Caco-2 (cell line): Measurements from ENCODE around the gene ADO. TPM values are rescaled to one million over a fixed set of nuclear protein-coding genes. Genes with fewer than 3 reads are reported as not detected.
"Not testable (repeated sequence)": the region's sequence is repeated elsewhere in the genome, so short reads cannot be mapped to it uniquely, and the experiment has no call there.

Experiments
- BruUV-seq: library from RNA; stranded (reverse); fragments of 400-500 nt; replicated peaks from 2 replicates; lab custom pipeline; 2021; lab: Mats Ljungman, UMichigan
- CTCF ChIA-PET: fragments of 300-600 bp; sonication (Branson Sonifier 250); formaldehyde crosslinking; loops from one replicate; lab custom pipeline; 2022; ENCODE audit warnings: antibody characterized with exemption; lab: Charles Lee
- POLR2A ChIA-PET: fragments of 300-600 bp; sonication (Branson Sonifier 250); formaldehyde crosslinking; loops from one replicate; lab custom pipeline; 2022; ENCODE audit warnings: antibody characterized with exemption; lab: Charles Lee
- DNase-seq, 2 experiments: peaks; one replicate each; pipeline versions ENCODE4 v3.0.0 to v3.0.0-alpha.2; 2020 to 2022
- H3K27me3 ChIP-seq: replicated peaks from 2 replicates; pipeline ENCODE4 v1.6.0; 2011; ENCODE audit warnings: low read length; ENCODE audit not compliant: control insufficient read depth, insufficient read depth
- H3K36me3 ChIP-seq: 2 replicates; pipeline ENCODE4 v1.5.1; 2011; ENCODE audit warnings: low read length; ENCODE audit not compliant: control insufficient read depth, insufficient read depth
- H3K4me1 ChIP-seq: fragments of 250-450 bp; sonication (Bioruptor Pico); 2 replicates; pipeline ENCODE4 v1.5.1; 2020; ENCODE audit warnings: mild to moderate bottlenecking
- H3K4me3 ChIP-seq: 2 replicates; pipeline ENCODE4 v1.5.1; 2011; ENCODE audit warnings: low read depth, mild to moderate bottlenecking, control low read depth, low read length
- H3K9me3 ChIP-seq: fragments of 250-450 bp; sonication (Bioruptor Pico); 2 replicates; pipeline ENCODE4 v1.5.1; 2020; ENCODE audit warnings: mild to moderate bottlenecking, moderate library complexity
- H3K27ac Mint-ChIP-seq: one replicate; pipeline ENCODE4 v1.8.0; 2022; ENCODE audit warnings: mixed read lengths; ENCODE audit not compliant: unreplicated experiment
- H3K27me3 Mint-ChIP-seq: one replicate; pipeline ENCODE4 v1.8.0; 2022; ENCODE audit warnings: mixed read lengths; ENCODE audit not compliant: insufficient read depth, unreplicated experiment
- H3K36me3 Mint-ChIP-seq: one replicate; pipeline ENCODE4 v1.8.0; 2022; ENCODE audit warnings: mild to moderate bottlenecking, mixed read lengths; ENCODE audit not compliant: insufficient read depth, unreplicated experiment
- H3K4me1 Mint-ChIP-seq: one replicate; pipeline ENCODE4 v1.8.0; 2022; ENCODE audit warnings: low read depth, mixed read lengths; ENCODE audit not compliant: unreplicated experiment
- H3K4me3 Mint-ChIP-seq: one replicate; pipeline ENCODE4 v1.8.0; 2022; ENCODE audit warnings: mild to moderate bottlenecking, moderate library complexity, mixed read lengths; ENCODE audit not compliant: unreplicated experiment
- H3K9me3 Mint-ChIP-seq: one replicate; pipeline ENCODE4 v1.8.0; 2022; ENCODE audit warnings: mixed read lengths; ENCODE audit not compliant: unreplicated experiment
- intact Hi-C: fragments of 100-400 bp; cut with micrococcal nuclease; formaldehyde crosslinking; loops from one replicate; pipeline ENCODE4 v1.10.0; 2022; ENCODE audit not compliant: unreplicated experiment
- total RNA-seq: library from RNA; stranded (reverse); gene quantifications from 2 replicates; pipeline ENCODE4 v1.2.3, GENCODE V29; 2022
- TF ChIP-seq, protein P1 (sequence below), 2 experiments: fragments of 200-600 bp in 1 of 2; IDR thresholded peaks; 1 replicate in 1 of 2; 2 replicates in 1 of 2; pipeline versions ENCODE4 v1.5.1 to v1.8.0; 2011 to 2022; ENCODE audit warnings: antibody characterized with exemption in 1 of 2, control low read depth in 1 of 2, inconsistent platforms in 1 of 2, low read depth in 1 of 2, low read length in 1 of 2, mild to moderate bottlenecking in 1 of 2, moderate library complexity in 1 of 2; ENCODE audit not compliant: insufficient read depth in 1 of 2, severe bottlenecking in 1 of 2, unreplicated experiment in 1 of 2

The ADO gene
- total RNA-seq, 1 experiment from 2014 or later = 34.1 TPM

DNA sequence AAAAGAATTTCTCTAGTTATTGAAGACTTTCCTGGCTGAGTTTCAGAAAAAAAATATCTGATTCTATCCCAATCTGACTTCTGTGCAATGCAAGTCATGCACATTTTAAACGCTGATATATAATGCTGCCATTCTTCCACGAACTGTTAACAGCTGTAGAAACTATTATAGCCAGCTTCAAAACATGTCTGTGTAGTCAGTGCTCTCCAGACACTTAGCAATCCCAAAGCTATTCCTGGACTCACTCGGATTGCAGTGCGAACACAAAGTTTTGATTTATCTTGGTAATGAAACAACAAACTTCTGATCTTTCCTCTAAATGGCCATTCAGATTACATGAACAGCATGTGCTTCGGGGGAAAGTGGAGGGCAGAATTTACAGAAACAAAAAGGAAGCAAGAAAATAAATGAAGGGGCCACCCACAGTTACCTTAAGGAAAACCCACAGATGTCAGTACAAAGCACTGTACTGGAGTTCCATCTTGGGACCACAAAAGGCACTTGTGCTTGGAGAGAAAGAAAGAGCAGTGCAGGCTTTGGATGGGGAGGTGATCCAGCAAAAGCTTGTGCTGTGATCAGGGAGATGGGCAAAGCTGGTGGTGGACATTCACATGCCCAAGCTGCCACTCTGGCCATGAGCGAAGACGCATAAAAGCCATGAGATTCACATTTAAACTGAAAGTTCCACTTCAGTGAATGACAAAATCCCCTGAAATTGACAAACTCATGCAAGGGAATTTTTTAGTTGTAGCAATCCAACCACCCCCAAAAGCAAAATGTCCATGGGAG lies 32.1 kb upstream of the ADO start:
- DNase-seq = no peak
- Mint-ChIP-seq H3K36me3 (no peaks in the 10 kb centered on the region), H3K27me3 (no peaks in the 10 kb centered on the region), H3K4me3 (no peak overlapping the region), H3K27ac (no peak overlapping the region), H3K4me1 (peaks cover 3% of the 10 kb centered on the region), H3K9me3 (no peaks in the 10 kb centered on the region)
- BruUV-seq = no TSS peak
- H3K36me3 ChIP-seq = no peaks in the 10 kb centered on the region
- intact Hi-C loops = no loop called here
- no peaks in the 10 kb centered on the region for H3K9me3 ChIP-seq
- no peaks in the 10 kb centered on the region for H3K27me3 ChIP-seq
- ChIA-PET POLR2A (no interaction called here), CTCF (interaction anchor here (1.0 kb wide), 1 partner anchor 45 kb away, joined by 3 read pairs; no protein-coding TSS in a partner anchor)
- peaks cover under 1% of the 10 kb centered on the region for H3K4me1 ChIP-seq
- no peak overlapping the region for H3K4me3 ChIP-seq
- TF ChIP-seq, protein P1, sequence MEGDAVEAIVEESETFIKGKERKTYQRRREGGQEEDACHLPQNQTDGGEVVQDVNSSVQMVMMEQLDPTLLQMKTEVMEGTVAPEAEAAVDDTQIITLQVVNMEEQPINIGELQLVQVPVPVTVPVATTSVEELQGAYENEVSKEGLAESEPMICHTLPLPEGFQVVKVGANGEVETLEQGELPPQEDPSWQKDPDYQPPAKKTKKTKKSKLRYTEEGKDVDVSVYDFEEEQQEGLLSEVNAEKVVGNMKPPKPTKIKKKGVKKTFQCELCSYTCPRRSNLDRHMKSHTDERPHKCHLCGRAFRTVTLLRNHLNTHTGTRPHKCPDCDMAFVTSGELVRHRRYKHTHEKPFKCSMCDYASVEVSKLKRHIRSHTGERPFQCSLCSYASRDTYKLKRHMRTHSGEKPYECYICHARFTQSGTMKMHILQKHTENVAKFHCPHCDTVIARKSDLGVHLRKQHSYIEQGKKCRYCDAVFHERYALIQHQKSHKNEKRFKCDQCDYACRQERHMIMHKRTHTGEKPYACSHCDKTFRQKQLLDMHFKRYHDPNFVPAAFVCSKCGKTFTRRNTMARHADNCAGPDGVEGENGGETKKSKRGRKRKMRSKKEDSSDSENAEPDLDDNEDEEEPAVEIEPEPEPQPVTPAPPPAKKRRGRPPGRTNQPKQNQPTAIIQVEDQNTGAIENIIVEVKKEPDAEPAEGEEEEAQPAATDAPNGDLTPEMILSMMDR (IDR thresholded peaks at IDR 0.05; ENCODE audit: insufficient read depth in 1 of 2, low read depth in 1 of 2, low read length in 1 of 2, severe bottlenecking in 1 of 2, unreplicated experiment in 1 of 2) = no peak

GRCh38 chr10:62778125-62778524 lies 26.4 kb upstream of the ADO start:
- H3K27me3 Mint-ChIP-seq = no peaks in the 10 kb centered on the region
- BruUV-seq = no TSS peak
- H3K4me3 Mint-ChIP-seq = no peak overlapping the region
- intact Hi-C loops = no loop called here
- no peak for DNase-seq
- TF ChIP-seq, protein P1 (IDR thresholded peaks at IDR 0.05; ENCODE audit: insufficient read depth in 1 of 2, low read depth in 1 of 2, low read length in 1 of 2, severe bottlenecking in 1 of 2, unreplicated experiment in 1 of 2) = no peak
- no peaks in the 10 kb centered on the region for H3K36me3 ChIP-seq
- H3K36me3 Mint-ChIP-seq = no peaks in the 10 kb centered on the region
- POLR2A ChIA-PET = no interaction called here
- no peak overlapping the region for H3K27ac Mint-ChIP-seq
- no peaks in the 10 kb centered on the region for H3K4me1 Mint-ChIP-seq
- H3K4me1 ChIP-seq = no peaks in the 10 kb centered on the region
- H3K9me3 ChIP-seq = no peaks in the 10 kb centered on the region
- no peaks in the 10 kb centered on the region; the same call in 1 of the 2 replicates for H3K27me3 ChIP-seq
- CTCF ChIA-PET = no interaction called here
- H3K4me3 ChIP-seq = no peak overlapping the region
- H3K9me3 Mint-ChIP-seq = no peaks in the 10 kb centered on the region

GRCh38 chr10:62779487-62780248 lies 24.9 kb upstream of the ADO start:
- Mint-ChIP-seq H3K4me1 (peaks cover 6% of the 10 kb centered on the region), H3K4me3 (no peak overlapping the region), H3K27me3 (no peaks in the 10 kb centered on the region), H3K9me3 (peaks cover 6% of the 10 kb centered on the region), H3K36me3 (no peaks in the 10 kb centered on the region), H3K27ac (no peak overlapping the region)
- ChIA-PET CTCF (no interaction called here), POLR2A (no interaction called here)
- intact Hi-C loops = no loop called here
- H3K4me1 ChIP-seq = no peaks in the 10 kb centered on the region
- no TSS peak for BruUV-seq
- H3K36me3 ChIP-seq = no peaks in the 10 kb centered on the region
- no peak for DNase-seq
- TF ChIP-seq, protein P1 (IDR thresholded peaks at IDR 0.05; ENCODE audit: insufficient read depth in 1 of 2, low read depth in 1 of 2, low read length in 1 of 2, severe bottlenecking in 1 of 2, unreplicated experiment in 1 of 2) = no peak
- no peak overlapping the region for H3K4me3 ChIP-seq
- no peaks in the 10 kb centered on the region for H3K9me3 ChIP-seq
- H3K27me3 ChIP-seq = no peaks in the 10 kb centered on the region; the same call in 1 of the 2 replicates

- DNase-seq, H3K27ac Mint-ChIP-seq, H3K27me3 Mint-ChIP-seq, H3K4me1 ChIP-seq, H3K36me3 Mint-ChIP-seq, H3K4me1 Mint-ChIP-seq, H3K9me3 ChIP-seq, H3K27me3 ChIP-seq, H3K4me3 Mint-ChIP-seq, intact Hi-C loops, CTCF ChIA-PET, POLR2A ChIA-PET, BruUV-seq, H3K36me3 ChIP-seq, H3K4me3 ChIP-seq: not testable (repeated sequence)
- peaks cover 17% of the 10 kb centered on the region for H3K9me3 Mint-ChIP-seq
Measured at GRCh38 chr10:62784537-62784936, 20.0 kb upstream of the ADO start.
